AML-193 (cell line): ENCODE data around the gene RTN4RL1.
A peak's percentile ranks its signal among the peaks of the same experiment; 100 is the strongest.

ENCODE experiments used
- DNase-seq, 2 experiments: peaks; one replicate each; lab custom pipeline; 2025; lab: John Stamatoyannopoulos, UW

Gene RTN4RL1

DNA sequence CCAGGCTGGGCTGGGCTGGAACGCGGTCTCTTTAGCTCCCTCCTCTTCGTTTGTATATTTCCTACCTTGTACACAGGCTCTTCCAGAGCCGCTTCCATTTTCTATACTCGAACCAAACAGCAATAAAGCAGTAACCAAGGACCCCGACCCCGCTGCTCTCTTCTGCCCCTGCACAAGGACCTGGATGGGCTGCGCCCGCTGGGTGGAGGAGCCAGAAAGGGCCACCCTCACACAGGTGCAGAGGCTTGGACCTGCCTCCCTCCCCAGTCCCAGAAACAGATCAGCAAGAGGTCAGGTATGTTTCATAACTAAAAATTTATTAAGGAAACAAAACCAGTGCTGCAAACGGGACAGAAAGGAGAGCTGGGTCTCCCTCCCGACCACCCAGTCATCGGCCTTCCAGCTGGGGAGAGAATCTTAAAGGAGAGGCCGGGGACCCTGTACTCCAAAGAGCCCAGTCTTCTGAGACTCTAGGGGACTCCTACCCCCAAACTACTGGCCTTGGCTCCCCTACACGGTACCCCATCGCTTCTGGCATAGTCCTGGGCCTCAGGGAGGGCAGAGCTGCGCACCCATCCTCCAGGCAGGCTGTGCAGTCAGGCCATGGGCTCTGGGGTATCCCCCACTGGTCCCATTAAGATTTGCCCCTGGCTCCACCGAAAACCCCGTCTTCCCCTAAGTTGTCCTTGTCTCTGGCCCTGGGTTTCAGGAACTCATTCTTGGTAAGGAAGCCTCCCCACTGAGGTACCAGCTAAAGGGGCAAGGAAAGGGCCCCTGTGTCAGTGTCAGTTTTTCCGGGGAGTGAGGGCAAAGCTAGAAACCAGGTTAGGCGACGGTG, 34.6 kb upstream of the RTN4RL1 start:
- DNase-seq: no peak

DNA sequence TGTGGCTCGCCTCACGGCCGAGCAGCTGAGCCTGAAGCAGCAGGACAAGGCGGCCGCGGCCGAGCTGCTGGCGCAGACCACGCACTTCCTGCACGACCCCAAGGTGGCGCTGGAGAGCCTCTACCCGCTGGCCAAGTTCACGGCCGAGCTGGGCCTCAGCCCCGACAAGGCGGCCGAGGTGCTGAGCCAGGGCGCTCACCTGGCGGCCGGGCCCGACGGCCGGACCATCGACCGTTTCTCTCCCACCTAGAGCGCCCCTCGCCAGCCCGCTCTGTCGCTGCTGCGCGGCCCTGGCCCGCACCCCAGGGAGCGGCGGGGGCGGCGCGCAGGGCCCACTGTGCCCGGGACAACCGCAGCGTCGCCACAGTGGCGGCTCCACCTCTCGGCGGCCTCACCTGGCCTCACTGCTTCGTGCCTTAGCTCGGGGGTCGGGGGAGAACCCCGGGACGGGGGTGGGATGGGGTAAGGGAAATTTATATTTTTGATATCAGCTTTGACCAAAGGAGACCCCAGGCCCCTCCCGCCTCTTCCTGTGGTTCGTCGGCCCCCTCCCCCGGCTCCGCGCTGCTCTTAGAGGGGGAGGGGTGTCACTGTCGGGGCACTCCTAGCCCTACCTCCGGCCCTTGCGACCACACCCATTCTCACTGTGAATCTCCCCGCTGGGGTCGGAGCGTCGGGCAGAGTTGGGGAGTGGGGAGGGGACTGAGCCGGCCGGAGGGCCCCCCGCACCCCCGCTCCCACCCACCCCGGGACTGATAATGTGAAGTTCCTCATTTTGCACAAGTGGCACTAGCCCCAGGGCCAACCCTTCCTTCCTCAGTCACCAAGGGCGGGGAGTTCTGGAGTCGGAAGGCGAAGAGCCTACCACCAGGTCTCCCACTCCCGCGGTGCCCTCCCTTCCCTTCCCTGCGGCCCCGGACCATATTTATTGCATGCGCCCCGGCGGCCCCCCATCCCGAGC, 33.7 kb upstream of the RTN4RL1 start:
- peak; percentile 24 to 30 for DNase-seq

DNA sequence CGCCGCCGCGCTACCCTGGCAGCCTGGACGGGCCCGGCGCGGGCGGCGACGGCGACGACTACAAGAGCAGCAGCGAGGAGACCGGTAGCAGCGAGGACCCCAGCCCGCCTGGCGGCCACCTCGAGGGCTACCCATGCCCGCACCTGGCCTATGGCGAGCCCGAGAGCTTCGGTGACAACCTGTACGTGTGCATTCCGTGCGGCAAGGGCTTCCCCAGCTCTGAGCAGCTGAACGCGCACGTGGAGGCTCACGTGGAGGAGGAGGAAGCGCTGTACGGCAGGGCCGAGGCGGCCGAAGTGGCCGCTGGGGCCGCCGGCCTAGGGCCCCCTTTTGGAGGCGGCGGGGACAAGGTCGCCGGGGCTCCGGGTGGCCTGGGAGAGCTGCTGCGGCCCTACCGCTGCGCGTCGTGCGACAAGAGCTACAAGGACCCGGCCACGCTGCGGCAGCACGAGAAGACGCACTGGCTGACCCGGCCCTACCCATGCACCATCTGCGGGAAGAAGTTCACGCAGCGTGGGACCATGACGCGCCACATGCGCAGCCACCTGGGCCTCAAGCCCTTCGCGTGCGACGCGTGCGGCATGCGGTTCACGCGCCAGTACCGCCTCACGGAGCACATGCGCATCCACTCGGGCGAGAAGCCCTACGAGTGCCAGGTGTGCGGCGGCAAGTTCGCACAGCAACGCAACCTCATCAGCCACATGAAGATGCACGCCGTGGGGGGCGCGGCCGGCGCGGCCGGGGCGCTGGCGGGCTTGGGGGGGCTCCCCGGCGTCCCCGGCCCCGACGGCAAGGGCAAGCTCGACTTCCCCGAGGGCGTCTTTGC, 32.8 kb upstream of the RTN4RL1 start:
- no peak for DNase-seq

DNA sequence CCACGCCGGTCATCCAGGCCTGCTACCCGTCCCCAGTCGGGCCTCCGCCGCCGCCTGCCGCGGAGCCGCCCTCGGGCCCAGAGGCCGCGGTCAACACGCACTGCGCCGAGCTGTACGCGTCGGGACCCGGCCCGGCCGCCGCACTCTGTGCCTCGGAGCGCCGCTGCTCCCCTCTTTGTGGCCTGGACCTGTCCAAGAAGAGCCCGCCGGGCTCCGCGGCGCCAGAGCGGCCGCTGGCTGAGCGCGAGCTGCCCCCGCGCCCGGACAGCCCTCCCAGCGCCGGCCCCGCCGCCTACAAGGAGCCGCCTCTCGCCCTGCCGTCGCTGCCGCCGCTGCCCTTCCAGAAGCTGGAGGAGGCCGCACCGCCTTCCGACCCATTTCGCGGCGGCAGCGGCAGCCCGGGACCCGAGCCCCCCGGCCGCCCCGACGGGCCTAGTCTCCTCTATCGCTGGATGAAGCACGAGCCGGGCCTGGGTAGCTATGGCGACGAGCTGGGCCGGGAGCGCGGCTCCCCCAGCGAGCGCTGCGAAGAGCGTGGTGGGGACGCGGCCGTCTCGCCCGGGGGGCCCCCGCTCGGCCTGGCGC, 32.1 kb upstream of the RTN4RL1 start:
- DNase-seq: no peak

DNA sequence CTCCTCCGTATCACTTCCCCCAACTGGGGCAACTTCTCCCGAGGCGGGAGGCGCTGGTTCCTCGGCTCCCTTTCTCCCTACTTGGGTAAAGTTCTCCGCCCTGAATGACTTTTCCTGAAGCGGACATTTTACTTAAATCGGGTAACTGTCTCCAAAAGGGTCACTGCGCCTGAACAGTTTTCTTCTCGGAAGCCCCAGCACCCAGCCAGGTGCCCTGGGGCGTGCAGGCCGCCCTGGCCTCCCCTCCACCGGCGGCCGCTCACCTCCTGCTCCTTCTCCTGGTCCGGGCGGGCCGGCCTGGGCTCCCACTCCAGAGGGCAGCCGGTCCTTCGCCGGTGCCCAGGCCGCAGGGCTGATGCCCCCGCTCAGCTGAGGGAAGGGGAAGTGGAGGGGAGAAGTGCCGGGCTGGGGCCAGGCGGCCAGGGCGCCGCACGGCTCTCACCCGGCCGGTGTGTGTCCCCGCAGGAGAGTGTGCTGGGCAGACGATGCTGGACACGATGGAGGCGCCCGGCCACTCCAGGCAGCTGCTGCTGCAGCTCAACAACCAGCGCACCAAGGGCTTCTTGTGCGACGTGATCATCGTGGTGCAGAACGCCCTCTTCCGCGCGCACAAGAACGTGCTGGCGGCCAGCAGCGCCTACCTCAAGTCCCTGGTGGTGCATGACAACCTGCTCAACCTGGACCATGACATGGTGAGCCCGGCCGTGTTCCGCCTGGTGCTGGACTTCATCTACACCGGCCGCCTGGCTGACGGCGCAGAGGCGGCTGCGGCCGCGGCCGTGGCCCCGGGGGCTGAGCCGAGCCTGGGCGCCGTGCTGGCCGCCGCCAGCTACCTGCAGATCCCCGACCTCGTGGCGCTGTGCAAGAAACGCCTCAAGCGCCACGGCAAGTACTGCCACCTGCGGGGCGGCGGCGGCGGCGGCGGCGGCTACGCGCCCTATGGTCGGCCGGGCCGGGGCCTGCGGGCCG, 31.4 kb upstream of the RTN4RL1 start:
- DNase-seq: no peak

DNA sequence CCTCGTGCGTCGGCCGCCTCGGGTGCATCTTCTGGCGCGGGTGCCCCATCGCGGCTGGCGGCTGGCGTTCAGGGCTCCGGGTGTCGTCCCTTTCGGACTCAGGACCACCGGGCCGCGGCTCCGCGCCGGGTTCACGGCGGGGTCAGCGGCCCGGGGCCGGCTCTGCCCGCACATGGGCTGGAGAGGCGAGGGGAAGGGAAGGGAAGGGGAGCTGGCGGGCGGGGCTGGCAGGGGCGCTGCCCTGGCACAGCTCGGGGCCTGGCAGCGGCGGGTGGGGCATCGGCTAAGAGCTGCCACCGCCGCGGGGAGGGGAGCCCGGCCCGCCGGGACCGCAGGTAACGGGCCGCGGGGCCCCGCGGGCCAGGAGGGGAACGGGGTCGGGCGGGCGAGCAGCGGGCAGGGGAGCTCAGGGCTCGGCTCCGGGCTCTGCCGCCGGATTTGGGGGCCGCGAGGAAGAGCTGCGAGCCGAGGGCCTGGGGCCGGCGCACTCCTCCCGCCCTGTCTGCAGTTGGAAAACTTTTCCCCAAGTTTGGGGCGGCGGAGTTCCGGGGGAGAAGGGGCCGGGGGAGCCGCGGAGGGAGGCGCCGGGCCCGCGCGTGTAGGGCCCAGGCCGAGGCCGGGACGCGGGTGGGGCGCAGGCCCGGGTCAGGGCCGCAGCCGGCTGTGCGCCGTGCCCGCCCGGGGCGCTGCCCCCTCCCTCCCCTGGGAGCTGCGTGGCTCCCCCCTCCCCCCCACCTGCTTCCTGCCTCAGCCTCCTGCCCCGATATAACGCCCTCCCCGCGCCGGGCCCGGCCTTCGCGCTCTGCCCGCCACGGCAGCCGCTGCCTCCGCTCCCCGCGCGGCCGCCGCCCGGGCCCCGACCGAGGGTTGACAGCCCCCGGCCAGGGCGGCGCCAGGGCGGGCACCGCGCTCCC, 30.4 kb upstream of the RTN4RL1 start:
- no peak for DNase-seq

DNA sequence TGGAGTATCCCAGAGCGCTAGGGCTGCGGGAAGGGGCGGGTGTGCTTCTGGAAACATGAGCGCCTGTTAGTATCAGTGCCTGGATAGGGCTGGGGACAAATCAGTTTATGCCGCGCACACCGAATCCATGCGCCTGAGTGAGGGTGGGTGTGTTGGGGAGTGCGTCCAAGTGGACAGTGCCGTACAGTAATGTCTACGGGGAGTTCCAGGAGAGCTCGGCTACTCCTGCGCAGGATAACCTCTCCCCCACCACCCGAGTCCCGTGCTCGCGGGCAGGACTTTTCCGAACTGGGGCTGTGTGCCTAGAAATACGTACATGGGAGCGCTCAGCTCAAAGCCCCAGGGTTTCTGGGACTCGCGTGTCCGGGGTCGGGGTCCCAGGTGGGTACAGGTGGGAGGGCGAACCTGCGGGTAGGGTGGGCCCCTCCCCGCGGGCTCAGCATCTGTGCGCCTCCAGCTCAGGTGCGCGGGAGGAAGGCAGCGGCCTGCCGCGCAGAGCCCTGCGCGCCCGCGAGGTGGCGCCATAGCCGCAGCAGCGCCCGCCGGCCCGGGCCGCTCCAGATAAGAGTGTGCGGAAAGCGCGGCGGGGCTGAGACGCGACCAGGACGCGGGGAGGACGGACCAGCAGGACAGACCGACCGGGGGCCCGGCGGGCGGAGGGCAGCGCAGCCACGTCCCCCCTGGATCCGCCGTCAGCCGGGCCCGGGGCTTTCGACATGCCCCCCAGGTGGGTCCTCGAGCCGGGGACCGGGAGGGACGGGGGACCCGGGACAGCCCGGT, 29.6 kb upstream of the RTN4RL1 start, which contains the start of gene HIC1:
Gene HIC1 (plus strand): TSS at position 592 of the 780 bp plus-strand sequence. CDS start 1,588 bp downstream, outside the sequence.
- DNase-seq: peak; percentile 11 to 28

DNA sequence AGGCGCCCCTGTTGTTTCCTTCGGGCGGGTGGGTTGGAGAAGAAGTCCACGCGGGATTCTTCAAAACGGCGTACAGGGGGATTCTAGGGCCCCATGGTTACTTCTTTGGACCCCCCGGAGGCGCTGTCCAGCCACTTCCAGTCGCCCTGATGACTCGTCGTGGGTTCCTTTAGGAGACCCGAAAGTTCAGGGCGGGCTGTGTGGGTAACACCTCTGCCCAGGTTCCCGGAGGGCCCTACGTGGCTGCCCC, 29.1 kb upstream of the RTN4RL1 start:
- no peak for DNase-seq

DNA sequence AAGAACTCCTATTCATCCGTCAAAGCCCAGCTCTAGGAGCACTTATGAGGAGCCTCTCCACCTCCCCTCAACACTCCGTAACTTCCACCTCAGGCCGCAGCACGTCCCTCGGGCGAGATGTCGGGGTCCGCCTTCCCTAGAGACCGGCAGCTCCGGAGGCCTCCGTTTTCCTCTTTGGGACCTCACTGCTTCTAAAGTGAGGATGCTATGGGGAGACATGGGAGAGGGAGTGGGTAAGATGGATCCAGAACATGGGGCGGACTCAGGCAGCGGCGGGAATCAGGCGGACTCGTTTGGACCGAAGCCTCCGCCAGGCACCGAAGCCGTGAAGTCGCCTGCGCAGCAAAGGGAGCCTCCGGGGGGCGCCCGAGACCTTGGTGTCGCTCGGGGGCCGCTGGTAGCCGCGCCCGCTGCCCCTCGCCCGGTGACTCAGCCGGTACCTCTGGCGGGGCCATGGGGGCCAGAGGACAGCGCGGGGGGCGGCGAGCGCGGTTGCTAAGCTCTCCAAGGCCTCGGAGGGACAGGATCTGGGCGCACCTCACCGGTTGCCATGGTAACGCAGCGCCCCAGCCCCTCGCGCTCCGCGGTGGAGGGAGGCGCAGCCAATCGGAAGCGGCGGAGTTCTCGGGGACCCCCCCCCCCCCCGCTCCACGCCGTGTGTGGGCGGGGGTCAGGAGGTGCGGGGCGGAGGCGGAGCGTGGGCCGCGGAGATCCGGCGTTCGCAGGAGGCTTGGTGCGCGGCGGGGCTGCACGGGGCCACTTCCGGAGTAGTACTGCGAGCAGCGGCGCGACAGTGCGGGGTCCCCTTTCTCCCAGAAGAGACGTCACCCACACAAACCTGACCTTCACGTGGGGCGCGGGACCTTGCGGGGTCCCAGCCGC, 28.5 kb upstream of the RTN4RL1 start:
- DNase-seq: peak in 1 of 2 experiments; percentile 6

DNA sequence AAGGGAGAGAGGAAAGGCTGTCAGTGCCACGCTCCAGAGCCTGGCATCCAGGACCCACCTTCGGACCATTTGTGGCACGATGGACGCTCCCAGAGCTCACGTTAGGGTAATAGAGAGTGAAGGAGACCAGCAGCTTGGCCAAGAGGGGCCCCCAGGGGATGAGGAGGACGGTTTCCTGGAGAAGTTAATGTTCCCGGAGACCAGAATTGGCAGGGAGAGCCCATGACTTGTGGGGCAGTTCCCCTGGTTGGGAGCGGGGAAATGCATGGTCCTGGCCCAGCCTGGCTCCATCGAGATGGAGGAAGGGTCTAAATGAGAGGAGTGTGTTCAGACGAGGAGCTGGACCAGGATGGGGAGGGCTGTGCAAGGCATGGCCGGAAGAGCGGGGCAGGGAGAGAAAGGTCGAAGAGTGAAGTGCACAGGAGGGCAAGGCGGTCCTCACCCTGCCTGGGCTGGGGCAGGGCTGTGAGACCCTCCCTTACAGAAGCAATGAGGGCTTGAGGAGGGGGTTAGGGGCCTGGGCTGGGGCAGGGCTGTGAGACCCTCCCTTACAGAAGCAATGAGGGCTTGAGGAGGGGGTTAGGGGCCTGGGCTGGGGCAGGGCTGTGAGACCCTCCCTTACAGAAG, 26.9 kb upstream of the RTN4RL1 start:
- no peak for DNase-seq

DNA sequence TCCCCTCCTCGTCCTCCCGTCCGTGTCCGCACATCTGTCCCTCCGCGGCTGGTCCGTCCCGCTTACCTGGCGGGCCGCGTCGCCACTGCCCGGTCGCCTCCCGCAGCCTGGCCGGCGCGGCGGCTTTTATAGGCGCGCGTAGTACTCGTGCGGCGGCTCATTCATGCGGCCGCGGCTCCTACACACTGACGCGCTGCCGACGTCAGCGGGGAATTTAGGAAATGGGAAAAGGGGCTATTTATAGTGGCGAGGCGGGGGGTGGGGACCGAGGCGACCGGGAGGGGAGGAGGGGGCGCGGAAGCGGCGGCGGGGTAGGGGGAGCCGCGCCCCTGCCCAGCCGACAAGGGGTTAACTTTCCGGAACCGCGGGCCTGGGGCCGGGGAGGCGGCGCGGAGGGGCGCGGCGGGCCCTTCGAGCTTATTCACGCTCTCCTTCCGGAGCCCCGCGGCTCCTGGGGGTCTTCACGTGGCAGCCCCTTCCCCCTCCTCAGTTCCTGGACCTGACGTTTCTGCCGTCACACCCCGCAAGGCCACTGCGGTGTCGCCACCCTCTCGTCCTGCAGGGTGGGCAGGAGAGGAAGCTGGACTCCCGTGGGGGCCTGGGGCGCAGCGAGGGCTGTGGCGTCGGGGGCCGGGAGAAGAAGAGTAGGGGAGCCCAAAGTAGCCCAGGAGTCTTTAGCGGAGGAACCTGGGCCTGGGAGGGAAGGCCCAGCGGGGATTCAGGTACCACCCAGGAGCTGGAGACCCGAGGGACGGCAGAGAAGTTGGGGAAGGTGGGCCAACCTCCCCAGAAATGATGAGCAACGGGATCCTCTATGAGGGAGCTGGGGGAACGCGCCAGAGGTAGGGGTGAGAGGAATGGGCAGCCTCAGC, 26.2 kb upstream of the RTN4RL1 start:
- DNase-seq: no peak

DNA sequence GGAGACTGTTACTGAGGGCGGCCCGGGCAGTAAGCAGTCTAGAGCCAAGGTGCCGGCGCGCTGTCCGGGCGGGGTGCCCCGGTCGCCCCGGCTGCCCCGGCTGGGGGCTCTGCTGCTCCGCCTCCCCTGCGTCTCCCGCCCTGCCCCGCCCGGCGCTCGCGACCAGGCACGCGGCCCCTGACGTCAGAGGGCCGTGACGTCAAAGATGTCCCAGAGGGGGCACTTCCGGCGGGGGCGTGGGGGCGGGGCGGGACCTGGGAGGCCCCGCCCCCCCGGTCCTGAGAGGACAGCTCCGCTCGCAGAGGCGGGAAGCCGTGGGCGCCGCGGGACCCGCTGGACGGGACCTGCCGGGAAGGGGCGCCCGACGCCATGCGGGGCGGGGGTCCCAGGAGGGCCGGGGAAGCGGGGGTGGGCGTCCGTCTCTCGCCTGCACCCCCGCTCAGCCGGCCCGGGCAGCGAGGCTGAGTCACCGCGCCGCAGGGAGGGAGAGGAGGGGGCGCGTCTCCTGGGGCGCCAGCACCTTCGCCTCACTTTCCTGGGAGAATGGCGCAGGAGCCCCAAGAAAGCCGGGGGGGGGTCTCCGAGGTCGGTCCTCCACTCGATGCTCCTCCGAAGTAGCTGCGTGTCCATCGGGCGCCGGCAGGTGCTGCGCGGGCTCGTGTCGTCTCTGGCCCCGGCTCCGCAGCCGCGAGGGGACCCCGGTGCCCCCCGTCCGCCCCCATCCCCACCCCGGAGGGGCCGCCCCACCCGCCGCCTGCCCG, 25.3 kb upstream of the RTN4RL1 start:
- DNase-seq: no peak

DNA sequence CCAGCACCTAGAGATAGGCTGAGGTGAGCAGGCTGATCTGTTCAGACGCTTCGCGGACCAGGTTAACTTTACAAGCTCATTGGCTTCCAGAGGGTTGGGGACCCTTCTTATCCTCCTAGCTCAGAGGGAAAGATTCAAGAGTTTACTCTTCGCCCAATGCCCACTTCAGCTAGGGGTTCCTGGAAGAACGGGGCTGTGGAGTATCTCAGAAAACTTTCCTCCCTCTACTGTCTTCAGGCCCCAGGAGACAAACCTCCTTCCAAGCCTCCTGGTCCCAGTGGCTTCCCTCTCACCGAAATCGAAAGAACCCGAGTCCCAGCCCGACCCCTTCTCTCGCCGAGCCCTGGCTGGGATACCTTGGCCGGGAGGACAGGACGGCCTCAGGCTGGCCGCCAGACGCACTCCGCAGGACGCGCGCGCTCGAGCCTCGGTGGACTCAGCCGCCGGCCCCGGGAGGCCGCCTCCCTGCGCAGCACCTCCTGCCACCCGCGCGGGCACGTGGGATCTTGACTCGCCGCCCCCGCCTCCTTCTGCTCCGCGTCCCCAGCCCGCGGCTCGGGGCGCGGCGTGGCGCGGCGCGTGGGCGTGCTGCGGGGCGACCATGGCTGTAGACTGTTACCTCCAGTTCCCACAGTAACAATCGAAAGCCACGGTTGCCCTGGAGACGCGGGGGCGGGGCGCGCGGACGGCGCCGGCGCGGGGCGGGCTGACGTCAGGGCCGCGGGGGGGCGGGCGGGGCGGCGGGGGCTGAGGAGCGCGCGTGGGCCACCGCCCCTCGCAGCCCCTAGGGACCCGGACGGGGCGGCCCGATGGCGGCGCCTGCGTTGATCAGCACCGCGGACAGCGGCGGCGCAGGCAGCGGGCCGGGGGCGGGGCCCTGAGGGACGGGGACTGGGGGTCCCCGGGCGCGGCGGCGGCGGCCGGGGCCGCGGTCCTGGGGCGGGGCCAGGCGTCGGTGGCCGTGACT, 24.5 kb upstream of the RTN4RL1 start:
- DNase-seq: peak; percentile 9 to 14

DNA sequence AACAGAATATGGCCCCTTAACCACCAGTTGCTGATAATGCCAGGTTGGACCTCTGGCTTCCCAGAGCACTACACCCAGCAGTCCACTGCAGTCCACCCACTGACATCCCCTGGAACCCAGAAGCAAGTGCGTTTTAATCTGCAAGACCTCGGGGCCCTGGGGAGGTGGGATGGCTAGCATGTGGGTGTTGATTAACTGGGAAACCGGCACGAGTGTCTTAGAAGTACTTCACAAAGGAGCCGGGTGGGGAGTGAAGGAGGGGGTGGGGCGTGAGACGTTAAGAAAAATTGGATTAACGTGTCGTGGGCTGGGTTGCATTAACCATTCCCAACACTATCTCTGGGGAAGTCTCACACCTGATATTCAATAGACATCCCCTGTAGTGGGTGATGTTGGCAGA, 23.7 kb upstream of the RTN4RL1 start:
- DNase-seq: no peak
